AG04449 (cell line): ENCODE results near the gene PCDHGB4.
A peak's percentile ranks its signal among the peaks of the same experiment; 100 is the strongest.
"Not testable (repeated sequence)": the region's sequence is repeated elsewhere in the genome, so short reads cannot be mapped to it uniquely, and the experiment has no call there.

Experiments used
- CTCF ChIA-PET: fragments of 350-600 bp; formaldehyde crosslinking; extraction: SDS; loops from one replicate; lab custom pipeline; 2021; ENCODE audit warnings: antibody characterized with exemption; lab: Yijun Ruan, JAX
- POLR2A ChIA-PET: fragments of 400-600, 350-600 bp; formaldehyde crosslinking; extraction: SDS; loops from one replicate; lab custom pipeline; 2020; ENCODE audit warnings: antibody characterized with exemption, inconsistent platforms; lab: Yijun Ruan, JAX
- DNase-seq: peaks from one replicate; pipeline ENCODE4 v3.0.0-alpha.2; 2010; ENCODE audit warnings: low read depth, low spot score
- H3K4me3 ChIP-seq: 2 replicates; pipeline ENCODE4 v1.5.1; 2011; ENCODE audit warnings: low read depth, mild to moderate bottlenecking, control low read depth, low read length
- TF ChIP-seq, protein P1 (sequence below): IDR thresholded peaks from one replicate; pipeline ENCODE4 v1.5.1; 2011; ENCODE audit warnings: mild to moderate bottlenecking, moderate library complexity, low read length, control low read depth, inconsistent platforms; ENCODE audit not compliant: insufficient read depth; ENCODE audit errors: missing control alignments

The PCDHGB4 gene

GRCh38 chr5:141397756-141398551 lies 10.5 kb downstream of the PCDHGB4 start, which contains the start of gene PCDHGB5:
TSS of gene PCDHGB5 (plus strand) at chr5:141397947. CDS start at chr5:141398128, 181 bp downstream.
- not testable (repeated sequence) for DNase-seq
- CTCF ChIA-PET = interaction anchor here (0.7 to 4.6 kb wide), 23 partner anchors 9 to 174 kb away, joined by 3 to 50 read pairs (median 9); partner anchors contain the start of genes PCDHGA10, PCDHGA11, PCDHGA12 and PCDHGA6
- TF ChIP-seq, protein P1, sequence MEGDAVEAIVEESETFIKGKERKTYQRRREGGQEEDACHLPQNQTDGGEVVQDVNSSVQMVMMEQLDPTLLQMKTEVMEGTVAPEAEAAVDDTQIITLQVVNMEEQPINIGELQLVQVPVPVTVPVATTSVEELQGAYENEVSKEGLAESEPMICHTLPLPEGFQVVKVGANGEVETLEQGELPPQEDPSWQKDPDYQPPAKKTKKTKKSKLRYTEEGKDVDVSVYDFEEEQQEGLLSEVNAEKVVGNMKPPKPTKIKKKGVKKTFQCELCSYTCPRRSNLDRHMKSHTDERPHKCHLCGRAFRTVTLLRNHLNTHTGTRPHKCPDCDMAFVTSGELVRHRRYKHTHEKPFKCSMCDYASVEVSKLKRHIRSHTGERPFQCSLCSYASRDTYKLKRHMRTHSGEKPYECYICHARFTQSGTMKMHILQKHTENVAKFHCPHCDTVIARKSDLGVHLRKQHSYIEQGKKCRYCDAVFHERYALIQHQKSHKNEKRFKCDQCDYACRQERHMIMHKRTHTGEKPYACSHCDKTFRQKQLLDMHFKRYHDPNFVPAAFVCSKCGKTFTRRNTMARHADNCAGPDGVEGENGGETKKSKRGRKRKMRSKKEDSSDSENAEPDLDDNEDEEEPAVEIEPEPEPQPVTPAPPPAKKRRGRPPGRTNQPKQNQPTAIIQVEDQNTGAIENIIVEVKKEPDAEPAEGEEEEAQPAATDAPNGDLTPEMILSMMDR = peak; percentile 50
- POLR2A ChIA-PET = interaction anchor here (1.4 kb wide), 1 partner anchor 166 kb away, joined by 3 read pairs; no protein-coding TSS in a partner anchor
- H3K4me3 ChIP-seq = peak within 1 kb of the TSS; percentile 47

- TF ChIP-seq, protein P1 = no peak
- DNase-seq = no peak
- CTCF ChIA-PET = interaction anchor here (1.8 to 4.6 kb wide), 11 partner anchors 8 to 165 kb away, joined by 5 to 50 read pairs (median 13); partner anchors contain the start of genes PCDHGA10, PCDHGA11, PCDHGA12 and PCDHGA6
- POLR2A ChIA-PET = no interaction called here
- H3K4me3 ChIP-seq = no peak overlapping the region
Observed at GRCh38 chr5:141398608-141399007, 11.1 kb downstream of the PCDHGB4 start.

DNA sequence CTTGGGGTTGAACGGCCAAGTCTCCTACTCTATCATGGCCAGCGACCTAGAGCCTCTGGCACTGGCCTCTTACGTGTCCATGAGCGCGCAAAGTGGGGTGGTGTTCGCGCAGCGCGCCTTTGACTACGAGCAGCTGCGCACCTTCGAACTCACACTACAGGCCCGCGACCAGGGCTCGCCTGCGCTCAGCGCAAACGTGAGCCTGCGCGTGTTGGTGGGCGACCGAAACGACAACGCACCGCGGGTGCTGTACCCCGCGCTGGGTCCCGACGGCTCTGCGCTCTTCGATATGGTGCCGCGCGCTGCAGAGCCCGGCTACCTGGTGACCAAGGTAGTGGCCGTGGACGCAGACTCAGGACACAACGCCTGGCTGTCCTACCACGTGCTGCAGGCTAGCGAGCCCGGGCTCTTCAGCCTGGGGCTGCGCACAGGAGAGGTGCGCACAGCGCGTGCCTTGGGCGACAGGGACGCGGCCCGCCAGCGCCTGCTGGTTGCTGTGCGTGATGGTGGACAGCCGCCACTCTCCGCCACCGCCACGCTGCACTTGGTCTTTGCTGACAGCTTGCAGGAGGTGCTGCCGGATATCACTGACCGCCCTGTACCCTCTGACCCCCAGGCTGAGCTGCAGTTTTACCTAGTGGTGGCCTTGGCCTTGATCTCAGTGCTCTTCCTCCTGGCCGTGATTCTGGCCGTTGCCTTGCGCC lies 12.2 kb downstream of the PCDHGB4 start:
- POLR2A ChIA-PET = no interaction called here
- CTCF ChIA-PET = interaction anchor here (1.1 to 2.6 kb wide), 6 partner anchors 14 to 168 kb away, joined by 5 to 16 read pairs (median 7); partner anchors contain the start of gene PCDHGB7
- DNase-seq = no peak
- peak overlapping the region; percentile 25 for H3K4me3 ChIP-seq
- TF ChIP-seq, protein P1 = no peak

GRCh38 chr5:141402553-141403243 lies 15.2 kb downstream of the PCDHGB4 start, which contains the start of gene PCDHGA9:
TSS of gene PCDHGA9 (plus strand) at chr5:141402778. CDS start at chr5:141402953, 175 bp downstream.
- TF ChIP-seq, protein P1 = no peak
- CTCF ChIA-PET = interaction anchor here (0.6 to 1.8 kb wide), 9 partner anchors 11 to 165 kb away, joined by 3 to 11 read pairs (median 3); partner anchors contain the start of genes PCDHGA10, PCDHGA3, PCDHGA6 and PCDHGB7
- no peak for DNase-seq

DNA sequence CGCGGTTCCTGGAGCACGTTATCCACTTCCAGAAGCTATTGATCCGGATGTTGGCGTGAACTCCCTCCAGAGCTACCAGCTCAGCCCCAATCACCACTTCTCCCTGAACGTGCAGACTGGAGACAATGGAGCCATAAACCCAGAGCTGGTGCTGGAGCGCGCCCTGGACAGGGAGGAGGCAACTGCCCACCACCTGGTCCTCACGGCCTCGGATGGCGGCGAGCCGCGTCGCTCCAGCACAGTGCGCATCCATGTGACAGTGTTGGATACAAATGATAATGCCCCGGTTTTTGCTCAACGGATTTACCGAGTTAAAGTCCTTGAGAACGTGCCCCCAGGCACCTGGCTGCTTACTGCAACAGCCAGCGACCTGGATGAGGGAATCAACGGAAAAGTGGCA lies 15.9 kb downstream of the PCDHGB4 start:
- POLR2A ChIA-PET = no interaction called here
- H3K4me3 ChIP-seq = no peak overlapping the region
- TF ChIP-seq, protein P1 = no peak
- CTCF ChIA-PET = interaction anchor here (0.6 to 1.8 kb wide), 9 partner anchors 10 to 164 kb away, joined by 3 to 11 read pairs (median 3); partner anchors contain the start of genes PCDHGA10, PCDHGA3, PCDHGA6 and PCDHGB7
- DNase-seq = no peak

More at GRCh38 chr5:141402553-141403243, 15.2 kb downstream of the PCDHGB4 start, which contains the start of gene PCDHGA9:
- H3K4me3 ChIP-seq = peak within 1 kb of the TSS; percentile 34
- POLR2A ChIA-PET = no interaction called here
